Measurements from ENCODE around the gene GRIN2A.

DNA sequence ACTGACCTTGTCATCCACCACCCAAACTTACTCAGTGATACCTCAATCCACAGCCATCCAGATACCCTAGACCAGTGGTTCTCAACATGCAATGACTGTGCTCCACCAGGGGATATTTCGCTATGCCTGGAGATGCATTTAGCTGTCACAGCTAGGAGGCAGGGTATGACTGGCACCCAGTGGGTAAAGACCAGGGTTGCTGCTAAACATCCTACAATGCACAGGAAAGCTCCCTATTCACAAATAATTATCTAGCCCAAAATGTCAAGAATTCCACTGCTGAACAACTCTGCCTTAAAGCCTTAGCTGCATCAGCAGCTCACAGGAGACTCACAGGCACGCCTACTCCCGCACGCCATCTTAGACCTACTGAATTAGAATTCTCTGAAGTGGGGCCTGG is 212.6 kb downstream of the GRIN2A start:
- TF ChIP-seq, protein P1, sequence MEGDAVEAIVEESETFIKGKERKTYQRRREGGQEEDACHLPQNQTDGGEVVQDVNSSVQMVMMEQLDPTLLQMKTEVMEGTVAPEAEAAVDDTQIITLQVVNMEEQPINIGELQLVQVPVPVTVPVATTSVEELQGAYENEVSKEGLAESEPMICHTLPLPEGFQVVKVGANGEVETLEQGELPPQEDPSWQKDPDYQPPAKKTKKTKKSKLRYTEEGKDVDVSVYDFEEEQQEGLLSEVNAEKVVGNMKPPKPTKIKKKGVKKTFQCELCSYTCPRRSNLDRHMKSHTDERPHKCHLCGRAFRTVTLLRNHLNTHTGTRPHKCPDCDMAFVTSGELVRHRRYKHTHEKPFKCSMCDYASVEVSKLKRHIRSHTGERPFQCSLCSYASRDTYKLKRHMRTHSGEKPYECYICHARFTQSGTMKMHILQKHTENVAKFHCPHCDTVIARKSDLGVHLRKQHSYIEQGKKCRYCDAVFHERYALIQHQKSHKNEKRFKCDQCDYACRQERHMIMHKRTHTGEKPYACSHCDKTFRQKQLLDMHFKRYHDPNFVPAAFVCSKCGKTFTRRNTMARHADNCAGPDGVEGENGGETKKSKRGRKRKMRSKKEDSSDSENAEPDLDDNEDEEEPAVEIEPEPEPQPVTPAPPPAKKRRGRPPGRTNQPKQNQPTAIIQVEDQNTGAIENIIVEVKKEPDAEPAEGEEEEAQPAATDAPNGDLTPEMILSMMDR (conservative IDR thresholded peaks at IDR 0.05; ENCODE audit: low read length): no peak
- no peak for TF ChIP-seq EZH2phosphoT487 (IDR thresholded peaks at IDR 0.05; ENCODE audit: borderline replicate concordance, low read depth, low read length)

Data from OCI-LY7 (cell line).